WI38 (cell line): ENCODE measurements around the gene DNAI7.

ENCODE experiments used
- H3K4me3 ChIP-seq: 2 replicates; pipeline ENCODE4 v1.5.1; 2011; ENCODE audit warnings: low read depth, mild to moderate bottlenecking, control low read depth, low read length
- TF ChIP-seq, protein P1 (sequence below): IDR thresholded peaks from 2 replicates; pipeline ENCODE4 v1.5.1; 2012; ENCODE audit warnings: low read depth, mild to moderate bottlenecking, control low read depth, low read length

The DNAI7 gene

DNA sequence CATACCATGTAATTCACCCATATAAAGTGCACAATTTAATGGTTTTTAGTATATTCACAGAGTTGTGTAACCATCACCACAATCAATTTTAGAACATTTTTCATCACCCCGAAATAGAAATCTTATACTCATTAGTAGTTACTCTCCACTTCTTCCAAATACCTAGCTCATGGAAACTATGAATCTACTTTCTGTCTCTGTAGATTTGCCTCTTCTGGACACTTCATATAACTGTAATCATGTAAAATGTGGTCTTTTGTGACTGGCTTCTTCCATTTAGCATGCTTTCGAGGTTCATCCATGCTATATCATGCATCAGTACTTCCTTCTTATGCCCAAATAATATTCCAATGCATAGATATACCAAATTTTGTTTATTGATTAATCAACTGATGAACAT lies 10.8 kb downstream of the DNAI7 start:
- TF ChIP-seq, protein P1, sequence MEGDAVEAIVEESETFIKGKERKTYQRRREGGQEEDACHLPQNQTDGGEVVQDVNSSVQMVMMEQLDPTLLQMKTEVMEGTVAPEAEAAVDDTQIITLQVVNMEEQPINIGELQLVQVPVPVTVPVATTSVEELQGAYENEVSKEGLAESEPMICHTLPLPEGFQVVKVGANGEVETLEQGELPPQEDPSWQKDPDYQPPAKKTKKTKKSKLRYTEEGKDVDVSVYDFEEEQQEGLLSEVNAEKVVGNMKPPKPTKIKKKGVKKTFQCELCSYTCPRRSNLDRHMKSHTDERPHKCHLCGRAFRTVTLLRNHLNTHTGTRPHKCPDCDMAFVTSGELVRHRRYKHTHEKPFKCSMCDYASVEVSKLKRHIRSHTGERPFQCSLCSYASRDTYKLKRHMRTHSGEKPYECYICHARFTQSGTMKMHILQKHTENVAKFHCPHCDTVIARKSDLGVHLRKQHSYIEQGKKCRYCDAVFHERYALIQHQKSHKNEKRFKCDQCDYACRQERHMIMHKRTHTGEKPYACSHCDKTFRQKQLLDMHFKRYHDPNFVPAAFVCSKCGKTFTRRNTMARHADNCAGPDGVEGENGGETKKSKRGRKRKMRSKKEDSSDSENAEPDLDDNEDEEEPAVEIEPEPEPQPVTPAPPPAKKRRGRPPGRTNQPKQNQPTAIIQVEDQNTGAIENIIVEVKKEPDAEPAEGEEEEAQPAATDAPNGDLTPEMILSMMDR: no peak
- H3K4me3 ChIP-seq: no peak overlapping the region

DNA sequence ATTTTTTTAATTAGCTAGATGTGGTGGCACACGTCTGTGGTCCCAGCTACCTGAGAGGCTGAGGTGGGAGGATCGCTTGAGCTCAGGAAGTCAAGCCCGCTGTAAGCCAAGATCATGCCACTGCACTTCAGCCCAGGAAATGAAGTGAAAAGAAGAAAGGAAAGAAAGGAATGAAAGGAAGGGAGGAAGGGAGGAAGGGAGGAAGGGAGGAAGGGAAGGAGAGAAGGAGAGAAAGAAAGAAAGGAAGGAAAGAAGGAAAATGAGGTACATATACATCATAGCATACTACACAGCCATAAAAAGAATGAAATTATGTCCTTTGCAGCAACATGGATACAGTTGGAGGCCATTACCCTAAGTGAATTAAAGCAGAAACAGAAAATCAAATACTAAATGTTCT lies 12.2 kb downstream of the DNAI7 start:
- TF ChIP-seq, protein P1: no peak
- no peak overlapping the region for H3K4me3 ChIP-seq

DNA sequence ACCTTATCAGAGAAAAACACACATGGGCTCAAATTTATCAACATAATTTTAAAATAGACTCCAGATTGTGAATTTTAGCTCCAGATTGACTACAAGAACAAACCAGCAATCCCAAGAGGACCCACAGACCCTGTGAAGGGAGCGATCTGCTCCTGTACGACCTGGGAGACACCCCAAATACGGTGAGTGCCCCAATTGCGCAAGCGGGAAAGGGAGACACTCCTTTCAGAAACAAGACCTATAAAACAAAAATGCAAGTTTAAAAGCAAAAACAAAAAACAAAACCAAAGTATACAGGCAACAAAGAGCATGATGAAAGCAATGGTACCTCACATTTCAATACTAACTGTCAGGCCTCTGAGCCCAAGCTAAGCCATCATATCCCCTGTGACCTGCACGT lies 32.1 kb downstream of the DNAI7 start:
- H3K4me3 ChIP-seq: no peak overlapping the region
- TF ChIP-seq, protein P1: no peak

DNA sequence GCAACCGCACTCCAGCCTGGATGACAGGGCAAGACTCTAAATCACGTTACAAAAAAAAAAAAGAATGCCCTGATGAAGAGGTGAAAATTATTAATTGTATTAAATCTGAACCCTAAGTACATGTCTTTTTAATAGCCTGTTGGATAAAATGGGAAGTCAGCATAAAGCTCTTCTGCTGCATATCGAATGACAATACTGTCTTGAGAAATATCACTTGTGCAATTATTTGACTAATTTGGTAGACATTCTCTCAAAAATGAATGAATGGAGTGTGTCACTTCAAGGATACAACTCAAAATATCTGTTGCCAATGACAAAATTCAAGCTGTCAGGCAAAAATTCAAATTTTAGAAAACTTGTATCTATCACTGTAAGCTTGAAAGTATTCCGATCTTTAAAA lies 38.9 kb downstream of the DNAI7 start:
- TF ChIP-seq, protein P1: no peak
- H3K4me3 ChIP-seq: no peak overlapping the region

DNA sequence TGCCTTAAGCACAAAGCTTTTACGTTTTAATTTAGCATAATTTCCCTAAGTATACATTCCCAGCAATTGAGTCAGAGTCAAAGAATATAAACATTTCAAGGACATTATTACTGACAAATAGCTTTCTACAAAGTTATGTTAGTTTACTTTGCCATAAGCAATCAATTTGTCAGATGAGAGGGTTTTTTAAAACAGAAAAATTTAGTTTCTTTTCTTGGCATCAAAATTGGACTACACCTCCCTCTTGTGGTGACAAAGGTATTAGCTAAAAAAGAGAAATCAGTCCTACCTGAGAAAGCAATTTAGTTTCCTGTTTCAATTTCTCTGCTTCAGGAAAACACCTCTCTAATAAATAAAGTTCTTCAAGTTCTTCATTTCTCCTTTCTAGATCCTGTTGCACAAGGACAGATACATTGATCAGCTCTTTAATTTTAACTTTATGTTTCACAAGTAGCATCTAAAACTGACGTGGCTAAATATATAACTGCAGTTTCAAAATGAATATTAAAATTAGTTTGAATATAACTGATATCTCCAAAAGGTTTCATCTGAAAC lies 39.9 kb downstream of the DNAI7 start:
- no peak overlapping the region for H3K4me3 ChIP-seq
- TF ChIP-seq, protein P1: peak; percentile 12; the same call in 1 of the 2 replicates

DNA sequence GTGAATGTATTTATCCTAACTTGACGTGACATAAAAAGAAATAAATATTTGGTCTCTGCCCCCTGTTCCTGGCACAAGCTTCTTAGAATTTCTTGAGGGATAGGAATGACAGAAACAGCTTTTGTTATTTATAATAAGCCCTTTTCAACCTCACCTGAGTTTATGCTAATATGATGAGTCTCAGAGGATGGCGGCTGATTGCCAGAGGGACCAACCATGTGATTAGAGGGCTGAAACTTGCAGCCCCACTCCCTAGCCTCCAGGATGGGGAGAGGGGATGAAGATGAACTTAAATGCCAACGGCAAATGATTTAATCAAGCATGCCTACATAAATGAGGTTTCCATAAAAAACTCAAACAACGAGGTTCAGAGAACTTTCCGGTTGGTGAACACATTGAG lies 42.9 kb downstream of the DNAI7 start:
- H3K4me3 ChIP-seq: no peak overlapping the region
- TF ChIP-seq, protein P1: no peak

DNA sequence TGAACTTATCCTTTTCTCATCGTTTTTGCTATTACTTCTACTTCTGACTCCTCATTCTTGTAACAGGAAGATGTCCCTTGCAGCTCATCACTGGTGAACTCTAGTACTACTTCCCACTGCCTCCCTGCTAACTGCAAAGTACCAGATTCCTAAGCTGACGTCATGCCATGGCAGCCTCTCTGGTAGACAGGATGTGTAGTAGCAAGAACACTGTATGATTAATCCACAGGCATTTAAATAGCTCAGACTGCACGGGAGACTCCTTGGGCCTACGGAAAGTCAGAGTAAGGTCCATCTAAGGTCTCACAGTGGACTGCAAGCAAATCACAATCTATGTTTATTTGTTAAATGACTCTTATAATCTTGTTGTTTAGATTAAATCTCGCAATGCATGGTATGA lies 43.5 kb downstream of the DNAI7 start:
- TF ChIP-seq, protein P1: no peak

More for the DNA sequence above, 43.5 kb downstream of the DNAI7 start:
- H3K4me3 ChIP-seq: no peak overlapping the region
